ENCODE results near the gene MEF2A.

- TF ChIP-seq CTCF (IDR thresholded peaks at IDR 0.05) (no peak), POLR2A (IDR thresholded peaks at IDR 0.05) (no peak)
These were observed 68.8 kb downstream of the MEF2A start for GRCh38 chr15:99634576-99634975.

Data from body of pancreas (tissue), 4 donors.